Keratinocyte (primary cell): ENCODE data around the gene GET3. TPM values are rescaled to one million over a fixed set of nuclear protein-coding genes. Genes with fewer than 3 reads are reported as not detected.

ENCODE experiments used
- DNase-seq: peaks from one replicate; pipeline ENCODE4 v3.0.0-alpha.2; 2011; ENCODE audit warnings: low read depth, missing footprints, low spot score
- FAIRE-seq: peaks from 2 replicates; lab custom pipeline; 2011; peaks lifted over from hg19 to GRCh38; lab: Jason Lieb, UNC
- H2AFZ ChIP-seq: 2 replicates; pipeline ENCODE4 v1.6.0; 2012; ENCODE audit warnings: low read length, control low read depth, inconsistent platforms; ENCODE audit not compliant: control insufficient read depth
- H3K27ac ChIP-seq: 2 replicates; pipeline ENCODE4 v1.5.1; 2011; ENCODE audit warnings: low read length; ENCODE audit not compliant: control insufficient read depth, insufficient read depth
- H3K27me3 ChIP-seq: 3 replicates; pipeline ENCODE4 v1.6.0; 2011; ENCODE audit warnings: low read length; ENCODE audit not compliant: control insufficient read depth, insufficient read depth; ENCODE audit errors: extremely low read depth
- H3K36me3 ChIP-seq, 2 experiments: 2 replicates in 1 of 2; 3 replicates in 1 of 2; pipeline ENCODE4 v1.5.1; 2011; ENCODE audit warnings: low read length in 2 of 2, mild to moderate bottlenecking in 1 of 2; ENCODE audit not compliant: control insufficient read depth in 2 of 2, insufficient read depth in 2 of 2; ENCODE audit errors: extremely low read depth in 1 of 2
- H3K4me1 ChIP-seq: 3 replicates; pipeline ENCODE4 v1.5.1; 2011; ENCODE audit warnings: low read length; ENCODE audit not compliant: control insufficient read depth, insufficient read depth; ENCODE audit errors: extremely low read depth
- H3K4me2 ChIP-seq: 3 replicates; pipeline ENCODE4 v1.6.0; 2011; ENCODE audit warnings: low read depth, low read length; ENCODE audit not compliant: control insufficient read depth, insufficient read depth; ENCODE audit errors: extremely low read depth
- H3K4me3 ChIP-seq, 3 experiments: fragments of 200-600 bp in 1 of 3; sonication (generic) in 1 of 3; 2 replicates in 2 of 3; 3 replicates in 1 of 3; pipeline ENCODE4 v1.5.1; 2011 to 2016; ENCODE audit warnings: low read length in 3 of 3, mild to moderate bottlenecking in 3 of 3, control low read depth in 2 of 3, inconsistent platforms in 1 of 3, low read depth in 1 of 3, mixed read lengths in 1 of 3, mixed run types in 1 of 3, moderate library complexity in 1 of 3; ENCODE audit not compliant: control insufficient read depth in 2 of 3, insufficient read depth in 2 of 3; ENCODE audit errors: extremely low read depth in 1 of 3
- H3K79me2 ChIP-seq: 2 replicates; pipeline ENCODE4 v1.6.0; 2012; ENCODE audit warnings: low read length; ENCODE audit not compliant: control insufficient read depth, insufficient read depth
- H3K9ac ChIP-seq: 3 replicates; pipeline ENCODE4 v1.6.0; 2011; ENCODE audit warnings: low read length; ENCODE audit not compliant: control insufficient read depth, insufficient read depth; ENCODE audit errors: extremely low read depth
- H3K9me1 ChIP-seq: 3 replicates; pipeline ENCODE4 v1.6.0; 2011; ENCODE audit warnings: low read length; ENCODE audit not compliant: control insufficient read depth, insufficient read depth; ENCODE audit errors: extremely low read depth
- H3K9me3 ChIP-seq: 2 replicates; pipeline ENCODE4 v1.5.1; 2012; ENCODE audit warnings: low read depth, low read length; ENCODE audit not compliant: control insufficient read depth
- H4K20me1 ChIP-seq: 3 replicates; pipeline ENCODE4 v1.6.0; 2011; ENCODE audit warnings: low read length; ENCODE audit not compliant: control insufficient read depth, insufficient read depth; ENCODE audit errors: extremely low read depth
- CTCF ChIP-seq, 3 experiments: IDR thresholded peaks in 1 of 3; conservative IDR thresholded peaks in 1 of 3; optimal IDR thresholded peaks in 1 of 3; 2 replicates in 2 of 3; 3 replicates in 1 of 3; pipeline versions ENCODE3 to v1.5.1; 2011; ENCODE audit warnings: low read length in 3 of 3, mild to moderate bottlenecking in 3 of 3, moderate library complexity in 2 of 3, control low read depth in 1 of 3, inconsistent platforms in 1 of 3; ENCODE audit not compliant: insufficient read depth in 2 of 3; ENCODE audit errors: extremely low read depth in 1 of 3
- EZH2 ChIP-seq: IDR thresholded peaks from one replicate; pipeline ENCODE4 v1.6.1; 2012; ENCODE audit warnings: inconsistent platforms, mild to moderate bottlenecking, low read length, moderate library complexity
- dilution Hi-C: fragments of 300-500 bp; cut with MboI; formaldehyde crosslinking; loops from one replicate; pipeline ENCODE4 v1.7.0; 2020; ENCODE audit warnings: low sequenced_read_pairs; ENCODE audit not compliant: extremely low pct_ligation_motif_present
- polyA minus RNA-seq, 3 experiments: library from RNA; depleted of rRNA, polyadenylated mRNA; stranded (reverse); fragments of >200 nt; gene quantifications; 1 replicate in 1 of 3; 2 replicates in 1 of 3; 3 replicates in 1 of 3; pipeline ENCODE4 v1.2.3, GENCODE V29; 2011
- polyA plus RNA-seq, 5 experiments: library from polyadenylated mRNA; depleted of rRNA in 3 of 5; stranded (reverse) in 3 of 5; stranded (forward) in 1 of 5; unstranded in 1 of 5; fragments of >200 nt; gene quantifications; 1 replicate in 1 of 5; 2 replicates in 3 of 5; 3 replicates in 1 of 5; pipeline versions ENCODE4 v1.2.1 to v1.2.3, GENCODE V29; 2011 to 2012; ENCODE audit warnings: missing spikeins in 2 of 5, low read depth in 1 of 5, low replicate concordance in 1 of 5

Gene GET3
- polyA plus RNA-seq (104 to 173 TPM (median 138 TPM) in 3 replicates), polyA minus RNA-seq (94.1 to 128 TPM (median 111 TPM) in 3 replicates)
- 97.0 TPM for polyA plus RNA-seq (2011; ENCODE audit: low read depth)
- polyA plus RNA-seq (2011; cell fraction: cytosol; rRNA removed) = 126 and 161 TPM in 2 replicates
- 82.8 and 101 TPM in 2 replicates for polyA plus RNA-seq (2011; cell fraction: nucleus; rRNA removed)
- polyA plus RNA-seq (2012; ENCODE audit: low replicate concordance) = 95.9 and 115 TPM in 2 replicates
- polyA minus RNA-seq (2011; cell fraction: cytosol; rRNA and poly(A)+ RNA removed) = 91.3 TPM
- polyA minus RNA-seq (2011; cell fraction: nucleus; rRNA and poly(A)+ RNA removed) = 26.4 and 27.1 TPM in 2 replicates

GRCh38 chr19:12736995-12737834 lies at the start of gene GET3:
Gene GET3, plus strand, starts transcription at chr19:12737497. Its CDS starts 9 bp downstream, at chr19:12737506.
- Histone ChIP-seq H3K4me3 (peak within 1 kb of the TSS; percentile 74 to 98 (median 80)), H3K9me3 (no peaks in the 10 kb centered on the region), H3K9me1 (no peaks in the 10 kb centered on the region), H3K9ac (peak within 1 kb of the TSS; percentile 84), H3K27me3 (no peaks in the 10 kb centered on the region), H3K4me1 (peaks cover 21% of the 10 kb centered on the region), H3K27ac (peak within 1 kb of the TSS; percentile 97), H3K4me2 (peak within 1 kb of the TSS; percentile 99), H4K20me1 (peaks cover 7% of the 10 kb centered on the region), H2AFZ (peak within 1 kb of the TSS; percentile 93), H3K79me2 (peaks cover 42% of the 10 kb centered on the region), H3K36me3 (peaks cover 7 to 8% of the 10 kb centered on the region in 2 experiments)
- dilution Hi-C loops = no loop called here
- FAIRE-seq (peak; percentile 95), DNase-seq (peak; percentile 98)
- TF ChIP-seq CTCF (optimal IDR thresholded peaks at IDR 0.05 in 1 of 3, IDR thresholded peaks at IDR 0.05 in 1 of 3, conservative IDR thresholded peaks at IDR 0.05 in 1 of 3; ENCODE audit: extremely low read depth in 1 of 3, insufficient read depth in 2 of 3, low read length in 3 of 3) (no peak), EZH2 (no peak)

GRCh38 chr19:12689012-12689411 lies 48.3 kb upstream of the GET3 start:
- Histone ChIP-seq H3K27ac (no peak overlapping the region), H2AFZ (no peak overlapping the region), H3K4me1 (no peaks in the 10 kb centered on the region), H3K9me3 (no peaks in the 10 kb centered on the region), H3K9me1 (no peaks in the 10 kb centered on the region), H3K9ac (no peak overlapping the region), H3K36me3 (peaks cover 11 to 13% of the 10 kb centered on the region in 2 experiments), H3K4me2 (no peak overlapping the region), H3K27me3 (no peaks in the 10 kb centered on the region), H3K4me3 (no peak overlapping the region), H4K20me1 (no peaks in the 10 kb centered on the region), H3K79me2 (no peaks in the 10 kb centered on the region)
- no peak for DNase-seq
- TF ChIP-seq CTCF (optimal IDR thresholded peaks at IDR 0.05 in 1 of 3, IDR thresholded peaks at IDR 0.05 in 1 of 3, conservative IDR thresholded peaks at IDR 0.05 in 1 of 3; ENCODE audit: extremely low read depth in 1 of 3, insufficient read depth in 2 of 3, low read length in 3 of 3) (no peak), EZH2 (no peak)
- dilution Hi-C loops = no loop called here
- FAIRE-seq = no peak
